ENCODE data around the gene FRMD4A. TPM values are rescaled to one million over a fixed set of nuclear protein-coding genes. Genes with fewer than 3 reads are reported as not detected.

Gene FRMD4A
- total RNA-seq, 2 donors from 2014 or later = 18.9 to 46.1 TPM

DNA sequence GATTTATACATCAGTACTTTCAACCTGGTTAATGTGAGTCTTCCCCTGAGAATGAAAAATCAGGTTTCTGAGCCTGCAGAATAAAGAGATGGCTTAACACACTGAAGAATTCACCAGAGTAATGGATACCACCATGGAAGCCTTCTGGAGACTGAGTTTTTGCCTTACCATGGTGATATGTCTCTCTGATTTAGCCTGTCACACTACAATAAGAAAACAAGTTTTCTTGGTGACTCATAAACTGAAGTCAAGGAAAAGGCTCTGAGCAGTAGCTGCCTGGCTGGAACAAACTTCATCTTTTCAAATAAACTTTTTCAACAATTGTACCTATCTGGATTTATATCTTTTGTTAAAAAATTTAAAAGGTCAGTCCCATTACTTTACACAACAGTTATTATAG lies 515.0 kb downstream of the FRMD4A start:
- no peak overlapping the region for H3K27ac ChIP-seq
- no peaks in the 10 kb centered on the region for H3K27me3 ChIP-seq
- intact Hi-C loops (cut with DNase I) = no loop called here
- no peak for ATAC-seq
- no peaks in the 10 kb centered on the region for H3K9me3 ChIP-seq
- DNase-seq = no peak
- no peak for TF ChIP-seq POLR2A (IDR thresholded peaks at IDR 0.05)
- TF ChIP-seq, protein P1, sequence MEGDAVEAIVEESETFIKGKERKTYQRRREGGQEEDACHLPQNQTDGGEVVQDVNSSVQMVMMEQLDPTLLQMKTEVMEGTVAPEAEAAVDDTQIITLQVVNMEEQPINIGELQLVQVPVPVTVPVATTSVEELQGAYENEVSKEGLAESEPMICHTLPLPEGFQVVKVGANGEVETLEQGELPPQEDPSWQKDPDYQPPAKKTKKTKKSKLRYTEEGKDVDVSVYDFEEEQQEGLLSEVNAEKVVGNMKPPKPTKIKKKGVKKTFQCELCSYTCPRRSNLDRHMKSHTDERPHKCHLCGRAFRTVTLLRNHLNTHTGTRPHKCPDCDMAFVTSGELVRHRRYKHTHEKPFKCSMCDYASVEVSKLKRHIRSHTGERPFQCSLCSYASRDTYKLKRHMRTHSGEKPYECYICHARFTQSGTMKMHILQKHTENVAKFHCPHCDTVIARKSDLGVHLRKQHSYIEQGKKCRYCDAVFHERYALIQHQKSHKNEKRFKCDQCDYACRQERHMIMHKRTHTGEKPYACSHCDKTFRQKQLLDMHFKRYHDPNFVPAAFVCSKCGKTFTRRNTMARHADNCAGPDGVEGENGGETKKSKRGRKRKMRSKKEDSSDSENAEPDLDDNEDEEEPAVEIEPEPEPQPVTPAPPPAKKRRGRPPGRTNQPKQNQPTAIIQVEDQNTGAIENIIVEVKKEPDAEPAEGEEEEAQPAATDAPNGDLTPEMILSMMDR (IDR thresholded peaks at IDR 0.05) = no peak
- no peak overlapping the region for H3K4me3 ChIP-seq
- peaks cover 8% of the 10 kb centered on the region for H3K4me1 ChIP-seq
- no peaks in the 10 kb centered on the region for H3K36me3 ChIP-seq (replicated peaks in 1 of 2; ENCODE audit: insufficient read depth in 1 of 2, low read depth in 2 of 2)

DNA sequence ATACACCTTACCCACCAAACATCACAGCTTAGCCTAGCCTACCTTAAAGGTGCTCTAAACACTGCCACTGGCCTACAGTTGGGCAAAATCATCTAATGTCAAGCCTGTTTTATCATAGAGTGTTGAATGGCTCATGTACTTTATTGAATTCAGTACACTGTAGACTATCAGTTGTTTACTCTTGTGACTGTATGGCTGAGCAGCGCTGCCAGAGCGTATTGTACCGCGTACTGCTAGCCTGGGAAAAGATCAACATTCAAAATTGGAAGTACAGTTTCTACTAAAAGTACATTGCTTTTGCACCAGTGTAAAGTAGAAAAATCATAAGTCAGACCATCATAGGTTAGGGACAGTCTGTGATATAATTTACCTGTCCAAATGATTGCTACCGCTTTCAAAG lies 517.2 kb downstream of the FRMD4A start:
- ATAC-seq (no peak), DNase-seq (peak in 1 of 4 donors; percentile 19)
- intact Hi-C loops (cut with DNase I) = no loop called here
- H3K36me3 ChIP-seq (replicated peaks in 1 of 2; ENCODE audit: insufficient read depth in 1 of 2, low read depth in 2 of 2) = no peaks in the 10 kb centered on the region
- 49 to 73% methylated on average over 5 of the region's 5 CpGs for WGBS, 2 donors
- H3K4me1 ChIP-seq = peaks cover 8% of the 10 kb centered on the region
- no peaks in the 10 kb centered on the region for H3K27me3 ChIP-seq
- no peak for TF ChIP-seq POLR2A (IDR thresholded peaks at IDR 0.05)
- TF ChIP-seq, protein P1 (IDR thresholded peaks at IDR 0.05) = no peak
- no peak overlapping the region for H3K27ac ChIP-seq
- no peaks in the 10 kb centered on the region for H3K9me3 ChIP-seq
- no peak overlapping the region for H3K4me3 ChIP-seq

DNA sequence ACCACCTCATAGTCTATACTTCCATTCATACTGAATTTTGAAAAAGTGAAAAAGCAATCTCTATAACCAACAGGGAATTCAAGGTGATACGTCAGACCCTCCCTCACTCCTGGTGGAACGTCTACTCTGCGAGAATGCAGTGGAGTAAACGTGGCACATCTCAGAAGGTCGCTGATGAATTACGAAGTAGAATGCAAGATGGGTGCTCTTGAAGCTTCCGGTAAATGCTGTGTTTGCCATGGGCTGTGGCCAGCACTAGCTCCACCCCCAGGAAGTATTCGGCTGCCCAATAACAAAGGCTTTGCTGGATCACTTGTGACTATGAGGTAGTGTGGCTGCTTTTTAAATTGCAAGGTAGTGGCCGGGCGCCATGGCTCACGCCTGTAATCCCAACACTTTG lies 517.9 kb downstream of the FRMD4A start:
- ATAC-seq (no peak), DNase-seq (no peak)
- Histone ChIP-seq H3K4me3 (no peak overlapping the region), H3K9me3 (no peaks in the 10 kb centered on the region), H3K36me3 (replicated peaks in 1 of 2; ENCODE audit: insufficient read depth in 1 of 2, low read depth in 2 of 2) (no peaks in the 10 kb centered on the region), H3K4me1 (peaks cover 8% of the 10 kb centered on the region), H3K27ac (no peak overlapping the region), H3K27me3 (no peaks in the 10 kb centered on the region)
- TF ChIP-seq, protein P1 (IDR thresholded peaks at IDR 0.05) = no peak
- TF ChIP-seq POLR2A (IDR thresholded peaks at IDR 0.05) = no peak
- 93 to 98% methylated on average over 10 to 11 of the region's 11 CpGs for WGBS, 2 donors
- intact Hi-C loops (cut with DNase I) = no loop called here

DNA sequence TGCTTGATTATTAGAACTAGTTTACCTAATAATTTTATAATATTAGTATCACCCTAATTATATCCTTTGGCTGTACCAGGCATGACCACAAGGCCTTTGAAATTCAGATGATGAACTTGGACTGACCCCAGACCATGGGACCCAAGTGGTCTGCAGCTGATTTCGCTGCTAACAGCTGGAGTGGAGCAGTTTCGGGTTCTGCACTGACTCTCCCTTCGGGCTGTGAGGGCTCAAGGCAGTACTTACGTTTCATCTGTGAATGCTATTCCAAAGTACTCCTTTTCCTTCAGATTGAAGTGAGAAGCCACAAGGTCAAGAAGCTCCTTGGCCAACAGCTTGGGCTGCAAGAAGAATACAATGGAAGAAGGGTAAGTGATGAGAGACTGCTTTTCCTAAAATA lies 520.2 kb downstream of the FRMD4A start:
- TF ChIP-seq, protein P1 (IDR thresholded peaks at IDR 0.05) = no peak
- no peak for TF ChIP-seq POLR2A (IDR thresholded peaks at IDR 0.05)
- Histone ChIP-seq H3K27me3 (no peaks in the 10 kb centered on the region), H3K9me3 (no peaks in the 10 kb centered on the region), H3K36me3 (replicated peaks in 1 of 2; ENCODE audit: insufficient read depth in 1 of 2, low read depth in 2 of 2) (no peaks in the 10 kb centered on the region), H3K4me3 (no peak overlapping the region), H3K27ac (no peak overlapping the region), H3K4me1 (no peaks in the 10 kb centered on the region)
- DNase-seq (no peak), ATAC-seq (no peak)
- intact Hi-C loops (cut with DNase I) = no loop called here
- 72 to 90% methylated on average over 4 of the region's 4 CpGs for WGBS, 2 donors

DNA sequence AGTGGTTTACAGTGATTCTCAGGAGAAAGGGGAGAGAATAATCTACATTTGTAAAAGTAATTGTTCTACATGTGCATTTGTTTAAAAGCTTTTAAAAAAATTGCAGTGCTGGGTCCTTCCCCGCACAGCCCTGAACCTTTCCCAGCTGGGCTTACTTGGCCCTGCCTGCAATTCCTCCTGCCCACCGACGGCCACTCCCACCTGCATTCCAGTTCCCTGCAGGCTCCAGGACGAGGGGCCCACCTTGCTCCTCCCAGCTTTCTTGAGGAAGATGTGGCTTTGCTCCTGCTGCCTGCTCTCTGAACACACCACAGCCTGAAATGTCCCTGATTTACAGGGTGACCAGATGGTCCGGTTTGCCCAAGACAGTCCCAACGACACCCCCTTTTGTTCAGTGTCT lies 521.3 kb downstream of the FRMD4A start:
- no peak for ATAC-seq
- TF ChIP-seq, protein P1 (IDR thresholded peaks at IDR 0.05) = no peak
- TF ChIP-seq POLR2A (IDR thresholded peaks at IDR 0.05) = no peak
- Histone ChIP-seq H3K4me1 (no peaks in the 10 kb centered on the region), H3K4me3 (no peak overlapping the region), H3K27me3 (no peaks in the 10 kb centered on the region), H3K36me3 (replicated peaks in 1 of 2; ENCODE audit: insufficient read depth in 1 of 2, low read depth in 2 of 2) (no peaks in the 10 kb centered on the region), H3K9me3 (no peaks in the 10 kb centered on the region), H3K27ac (no peak overlapping the region)
- intact Hi-C loops (cut with DNase I) = no loop called here
- no peak for DNase-seq
- WGBS, 2 donors = 71 to 82% methylated on average over 4 to 6 of the region's 6 CpGs
